Adrenal gland (tissue), 12 donors: ENCODE measurements around the gene SHISA6. TPM values are rescaled to one million over a fixed set of nuclear protein-coding genes. Genes with fewer than 3 reads are reported as not detected.

ENCODE experiments used
- DNase-seq, 7 donors: peaks; one replicate each; pipeline ENCODE4 v3.0.0-alpha.2; 2019 to 2020
- H3K27ac ChIP-seq, 5 donors: fragments of 200-600 bp; sonication (generic) in 4 of 5; 1 replicate in 3 of 5; 2 replicates in 2 of 5; pipeline versions ENCODE4 v1.5.1 to v1.8.0; 2016 to 2020; ENCODE audit warnings: mild to moderate bottlenecking in 1 of 5
- H3K27me3 ChIP-seq: fragments of 200-600 bp; 2 replicates; pipeline ENCODE4 v1.8.0; 2021
- H3K36me3 ChIP-seq, 2 donors: fragments of 200-600 bp; replicated peaks in 1 of 2; 1 replicate in 1 of 2; 2 replicates in 1 of 2; pipeline versions ENCODE4 v1.5.1 to v1.8.0; 2018 to 2022
- H3K4me1 ChIP-seq, 2 donors: fragments of 200-600 bp; replicated peaks in 1 of 2; 1 replicate in 1 of 2; 2 replicates in 1 of 2; pipeline versions ENCODE4 v1.5.1 to v1.8.0; 2018 to 2021
- H3K4me3 ChIP-seq, 4 donors: fragments of 200-600 bp; sonication (generic) in 3 of 4; one replicate each; pipeline ENCODE4 v1.5.1; 2016 to 2018
- H3K9me3 ChIP-seq, 3 donors: fragments of 200-600 bp; sonication (generic) in 1 of 3; replicated peaks in 1 of 3; 1 replicate in 2 of 3; 2 replicates in 1 of 3; pipeline versions ENCODE4 v1.5.1 to v1.8.0; 2016 to 2021
- POLR2A ChIP-seq, 2 donors: fragments of 450-650 bp; IDR thresholded peaks; one replicate each; pipeline ENCODE4 v1.6.1; 2017; ENCODE audit warnings: antibody characterized with exemption in 2 of 2, mild to moderate bottlenecking in 2 of 2, moderate library complexity in 1 of 2
- WGBS, 4 donors: extraction: QIAGEN DNeasy Blood & Tissue Kit in 2 of 4; methylation state at CpG; one replicate each; pipeline versions ENCODE4 v1.1.5 to v1.1.7; 2013 to 2017; 5-methylcytosine and 5-hydroxymethylcytosine counted together
- intact Hi-C, 2 donors: fragments of 100-400 bp; cut with DNase I; formaldehyde crosslinking; loops; one replicate each; pipeline versions ENCODE4 v1.14.1 to v1.15.0; 2022 to 2023
- polyA plus RNA-seq, 3 donors: library from polyadenylated mRNA; stranded (reverse); fragments of 200-250 nt in 2 of 3; fragments of 350-450 nt in 1 of 3; fragmentation: Illumina TruSeq in 1 of 3; extraction: RNeasy Lipid Tissue Mini Kit (QIAGEN cat#74804) in 1 of 3; gene quantifications; one replicate each; pipeline ENCODE4 v1.2.3, GENCODE V29; 2013 to 2014
- total RNA-seq, 9 donors: library from RNA; depleted of rRNA in 4 of 9; stranded (reverse); fragments of >200 nt in 4 of 9; fragments of 120-200 nt in 1 of 9; fragmentation: NEBNext Ultra II Directional in 1 of 9; extraction: Animal tissue kit (Norgen Biotek cat#: 25700) in 1 of 9; gene quantifications; one replicate each; pipeline versions ENCODE4 v1.1.0 to v1.2.4, GENCODE V29; 2013 to 2023
- TF ChIP-seq, protein P1 (sequence below), 6 experiments: fragments of 450-650 bp in 4 of 6; fragments of 200-600 bp in 2 of 6; sonication (generic) in 1 of 6; IDR thresholded peaks; 1 replicate in 5 of 6; 2 replicates in 1 of 6; pipeline versions ENCODE4 v1.5.1 to v1.8.0; 2016 to 2021; ENCODE audit warnings: antibody characterized with exemption in 6 of 6, mild to moderate bottlenecking in 2 of 6, moderate library complexity in 1 of 6
- donor health status: healthy with polysubstance abuse.
- donor health status: Bipolar disorder and iron deficiency.
- donor health status: DM: yes; HTN: yes; CAD: no.
- donor health status: DM: no; HTN: no; CAD: no.
- donor health status: DM: no; HTN: no; CAD: no.
- donor health status: DM: yes; HTN: yes; CAD: no.

Gene SHISA6
- total and polyA plus RNA-seq, 12 donors, result 0.09 to 2.0 (median 0.57) TPM

DNA sequence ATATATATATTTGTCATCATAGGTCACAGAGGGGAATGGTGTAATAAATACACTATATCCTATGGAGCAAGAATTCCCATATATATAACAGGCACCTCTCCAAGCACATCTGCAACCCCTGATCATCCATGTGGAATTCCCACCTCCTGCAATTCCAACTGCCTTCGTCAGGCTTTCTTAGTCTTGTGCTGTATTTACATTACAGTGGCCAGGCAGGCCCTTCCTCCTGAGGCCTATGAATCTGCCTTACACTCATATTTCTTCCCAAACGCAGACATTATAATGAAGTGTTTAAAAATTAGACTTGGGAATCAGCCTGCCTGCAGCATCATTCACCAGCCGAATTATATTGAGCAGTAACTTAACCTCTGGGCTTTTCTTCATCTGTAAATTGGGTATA, 338.0 kb downstream of the SHISA6 start:
- intact Hi-C loops, result no loop called here

DNA sequence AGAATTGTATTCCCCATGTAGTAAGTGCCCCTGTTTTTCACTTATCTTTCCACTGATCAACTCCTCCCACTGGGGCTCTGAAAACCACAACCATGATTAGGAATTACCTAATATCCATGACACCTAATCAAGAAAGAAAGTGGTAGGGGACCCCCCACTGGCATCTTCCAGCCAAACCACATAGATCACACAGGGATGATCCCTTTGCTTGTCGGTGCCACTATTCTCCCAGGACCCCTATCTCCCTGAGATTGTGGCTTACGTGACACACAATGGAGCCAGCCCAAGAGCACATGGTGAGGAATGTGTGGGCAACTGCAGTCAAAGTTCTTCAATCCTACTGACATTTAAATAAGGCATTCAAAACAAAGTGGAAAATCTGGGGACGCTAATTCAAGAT, 339.7 kb downstream of the SHISA6 start:
- WGBS, 4 donors, result 87 to 93% (median 88%) methylated on average over 3 of the region's 3 CpGs
- Histone ChIP-seq H3K4me3 (no peak overlapping the region), H3K27me3 (no peaks in the 10 kb centered on the region)

More for the DNA sequence above, 338.0 kb downstream of the SHISA6 start:
- 69 to 89% (median 79%) methylated on average over 3 of the region's 3 CpGs for WGBS, 4 donors
- Histone ChIP-seq H3K9me3 (no peaks in the 10 kb centered on the region), H3K4me1 (no peaks in the 10 kb centered on the region), H3K36me3 (no peaks in the 10 kb centered on the region), H3K27ac (no peak overlapping the region), H3K27me3 (no peaks in the 10 kb centered on the region), H3K4me3 (no peak overlapping the region)
- TF ChIP-seq POLR2A (IDR thresholded peaks at IDR 0.05), result no peak
- TF ChIP-seq, protein P1, sequence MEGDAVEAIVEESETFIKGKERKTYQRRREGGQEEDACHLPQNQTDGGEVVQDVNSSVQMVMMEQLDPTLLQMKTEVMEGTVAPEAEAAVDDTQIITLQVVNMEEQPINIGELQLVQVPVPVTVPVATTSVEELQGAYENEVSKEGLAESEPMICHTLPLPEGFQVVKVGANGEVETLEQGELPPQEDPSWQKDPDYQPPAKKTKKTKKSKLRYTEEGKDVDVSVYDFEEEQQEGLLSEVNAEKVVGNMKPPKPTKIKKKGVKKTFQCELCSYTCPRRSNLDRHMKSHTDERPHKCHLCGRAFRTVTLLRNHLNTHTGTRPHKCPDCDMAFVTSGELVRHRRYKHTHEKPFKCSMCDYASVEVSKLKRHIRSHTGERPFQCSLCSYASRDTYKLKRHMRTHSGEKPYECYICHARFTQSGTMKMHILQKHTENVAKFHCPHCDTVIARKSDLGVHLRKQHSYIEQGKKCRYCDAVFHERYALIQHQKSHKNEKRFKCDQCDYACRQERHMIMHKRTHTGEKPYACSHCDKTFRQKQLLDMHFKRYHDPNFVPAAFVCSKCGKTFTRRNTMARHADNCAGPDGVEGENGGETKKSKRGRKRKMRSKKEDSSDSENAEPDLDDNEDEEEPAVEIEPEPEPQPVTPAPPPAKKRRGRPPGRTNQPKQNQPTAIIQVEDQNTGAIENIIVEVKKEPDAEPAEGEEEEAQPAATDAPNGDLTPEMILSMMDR (IDR thresholded peaks at IDR 0.05), result no peak
- no peak for DNase-seq

DNA sequence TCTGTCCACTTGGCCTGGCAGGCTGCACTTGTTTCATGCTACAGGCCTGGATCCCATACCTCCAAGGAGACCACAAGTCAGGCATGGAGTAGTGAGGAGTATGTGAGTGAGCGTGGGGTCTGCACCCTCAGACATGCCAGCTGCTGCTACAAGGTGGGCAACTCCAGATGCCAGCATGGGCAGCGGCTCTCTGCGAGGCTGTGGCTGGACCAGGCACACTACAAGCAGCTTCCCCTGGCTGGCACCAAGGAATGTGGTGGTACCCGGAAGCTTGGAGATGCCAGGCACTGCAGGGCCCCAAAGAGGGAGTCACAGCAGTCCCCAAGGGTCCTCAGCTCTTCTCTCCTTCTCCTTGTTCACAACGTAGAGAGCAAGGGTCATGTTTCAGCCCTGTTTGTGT, 341.2 kb downstream of the SHISA6 start:
- no peaks in the 10 kb centered on the region for H3K4me1 ChIP-seq
- H3K4me3 ChIP-seq, result no peak overlapping the region
- intact Hi-C loops, result no loop called here
- DNase-seq, result no peak
- no peaks in the 10 kb centered on the region for H3K9me3 ChIP-seq
- H3K36me3 ChIP-seq, result no peaks in the 10 kb centered on the region
- H3K27ac ChIP-seq, result no peak overlapping the region
- H3K27me3 ChIP-seq, result no peaks in the 10 kb centered on the region
- no peak for TF ChIP-seq POLR2A (IDR thresholded peaks at IDR 0.05)
- TF ChIP-seq, protein P1 (IDR thresholded peaks at IDR 0.05), result no peak
- 88 to 91% (median 90%) methylated on average over 5 of the region's 5 CpGs; no CpG with 5 or more reads in 1 of the 4 donors for WGBS, 4 donors

More for the DNA sequence above, 339.7 kb downstream of the SHISA6 start:
- H3K36me3 ChIP-seq, result no peaks in the 10 kb centered on the region
- intact Hi-C loops, result no loop called here
- TF ChIP-seq, protein P1 (IDR thresholded peaks at IDR 0.05), result no peak
- no peak for TF ChIP-seq POLR2A (IDR thresholded peaks at IDR 0.05)
- H3K27ac ChIP-seq, result no peak overlapping the region
- no peak for DNase-seq
- no peaks in the 10 kb centered on the region for H3K9me3 ChIP-seq
- H3K4me1 ChIP-seq, result no peaks in the 10 kb centered on the region

DNA sequence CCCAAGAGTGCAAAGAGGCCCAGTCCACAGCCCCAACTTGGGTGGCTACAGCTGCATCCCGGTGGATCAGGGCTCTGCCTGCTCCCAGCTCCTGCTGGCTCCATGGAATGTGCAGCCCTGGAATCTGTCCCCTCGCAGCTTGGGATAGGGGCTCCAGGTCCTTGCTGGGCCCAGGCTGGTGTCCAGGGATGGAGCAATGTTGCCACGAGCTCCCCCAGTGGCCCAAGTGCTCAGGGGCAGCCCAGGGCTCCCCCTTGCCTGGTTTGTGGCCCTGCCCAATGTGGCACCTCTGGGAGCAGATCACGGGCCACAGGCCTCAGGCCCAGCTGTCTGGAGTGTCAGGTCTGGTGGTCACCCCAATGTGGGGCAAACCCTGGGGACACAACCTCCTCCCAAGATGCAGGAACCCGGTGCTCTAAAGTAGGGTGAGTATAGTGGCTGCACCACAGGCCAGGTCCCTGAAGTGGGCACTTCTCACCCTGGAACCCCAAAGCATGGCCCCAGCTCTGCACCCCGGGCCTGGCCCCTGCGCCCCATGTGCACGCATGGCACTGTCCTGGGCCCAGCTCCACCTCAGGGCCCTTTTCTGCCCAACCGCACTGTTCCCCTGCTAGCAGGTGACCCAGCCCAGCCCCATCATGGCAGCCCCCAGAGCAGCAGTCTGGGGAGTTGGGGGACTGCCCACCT, 342.4 kb downstream of the SHISA6 start:
- no peak for DNase-seq
- Histone ChIP-seq H3K4me1 (no peaks in the 10 kb centered on the region), H3K9me3 (no peaks in the 10 kb centered on the region), H3K27me3 (no peaks in the 10 kb centered on the region), H3K4me3 (no peak overlapping the region), H3K27ac (no peak overlapping the region), H3K36me3 (no peaks in the 10 kb centered on the region)
- intact Hi-C loops, result no loop called here
- TF ChIP-seq POLR2A (IDR thresholded peaks at IDR 0.05), result no peak
- TF ChIP-seq, protein P1 (IDR thresholded peaks at IDR 0.05), result no peak
- WGBS, 4 donors, result 76 to 86% methylated on average over 9 of the region's 9 CpGs; no CpG with 5 or more reads in 2 of the 4 donors
